Smooth muscle cell (in vitro differentiated cells): ENCODE results near the gene HIPK2. TPM values are rescaled to one million over a fixed set of nuclear protein-coding genes. Genes with fewer than 3 reads are reported as not detected.

Experiments
- DNase-seq: peaks from one replicate; lab custom pipeline; 2025; ENCODE audit not compliant: unreplicated experiment; lab: John Stamatoyannopoulos, UW
- H2AFZ ChIP-seq: fragments of 200-600 bp; sonication (generic); 2 replicates; pipeline ENCODE4 v1.6.0; 2016; ENCODE audit warnings: antibody characterized with exemption, low read depth, mild to moderate bottlenecking
- H3F3A ChIP-seq: fragments of 200-600 bp; sonication (generic); 2 replicates; pipeline ENCODE4 v1.6.0; 2017; ENCODE audit warnings: antibody characterized with exemption, low read depth
- H3K27ac ChIP-seq: fragments of 200-600 bp; sonication (generic); 2 replicates; pipeline ENCODE4 v1.5.1; 2016; ENCODE audit warnings: low read depth, mild to moderate bottlenecking
- H3K27me3 ChIP-seq: fragments of 200-600 bp; sonication (generic); 2 replicates; pipeline ENCODE4 v1.6.1; 2016; ENCODE audit warnings: low read depth, mild to moderate bottlenecking
- H3K36me3 ChIP-seq: fragments of 200-600 bp; sonication (generic); 2 replicates; pipeline ENCODE4 v1.5.1; 2016; ENCODE audit warnings: low read depth
- H3K4me1 ChIP-seq: fragments of 200-600 bp; sonication (generic); 2 replicates; pipeline ENCODE4 v1.5.1; 2016; ENCODE audit warnings: low read depth
- H3K4me2 ChIP-seq: fragments of 200-600 bp; sonication (generic); 2 replicates; pipeline ENCODE4 v1.6.0; 2016; ENCODE audit warnings: mild to moderate bottlenecking
- H3K4me3 ChIP-seq: fragments of 200-600 bp; sonication (generic); 2 replicates; pipeline ENCODE4 v1.5.1; 2016; ENCODE audit warnings: mild to moderate bottlenecking
- H3K79me2 ChIP-seq: fragments of 200-600 bp; sonication (generic); 2 replicates; pipeline ENCODE4 v1.6.0; 2016; ENCODE audit warnings: low read depth, mild to moderate bottlenecking
- H3K9ac ChIP-seq: fragments of 200-600 bp; sonication (generic); 2 replicates; pipeline ENCODE4 v1.6.0; 2016; ENCODE audit warnings: low read depth
- H3K9me3 ChIP-seq: fragments of 200-600 bp; sonication (generic); replicated peaks from 2 replicates; pipeline ENCODE4 v1.5.1; 2016; ENCODE audit warnings: low read depth
- H4K20me1 ChIP-seq: fragments of 200-600 bp; sonication (generic); 2 replicates; pipeline ENCODE4 v1.6.0; 2016; ENCODE audit warnings: low read depth
- CTCF ChIP-seq: fragments of 200-600 bp; sonication (generic); IDR thresholded peaks from 2 replicates; pipeline ENCODE4 v1.5.1; 2017; ENCODE audit warnings: borderline replicate concordance, mild to moderate bottlenecking, antibody characterized with exemption; ENCODE audit not compliant: insufficient read depth, poor library complexity, severe bottlenecking
- WGBS: methylation state at CpG from one replicate; pipeline ENCODE4 v1.1.7; 2016; ENCODE audit warnings: low lambda C conversion rate; 5-methylcytosine and 5-hydroxymethylcytosine counted together
- polyA plus RNA-seq: library from polyadenylated mRNA; unstranded; fragments of >200 nt; fragmentation: Nextera tagmentation; extraction: Ambion mirVana; gene quantifications from 2 replicates; pipeline ENCODE4 v1.2.1, GENCODE V29; 2016
- total RNA-seq: library from RNA; depleted of rRNA; stranded (reverse); fragments of >200 nt; gene quantifications from 2 replicates; pipeline ENCODE4 v1.2.3, GENCODE V29; 2014

HIPK2 gene
- total and polyA plus RNA-seq, 2 experiments from 2014 or later: 3.0 to 11.2 TPM

DNA sequence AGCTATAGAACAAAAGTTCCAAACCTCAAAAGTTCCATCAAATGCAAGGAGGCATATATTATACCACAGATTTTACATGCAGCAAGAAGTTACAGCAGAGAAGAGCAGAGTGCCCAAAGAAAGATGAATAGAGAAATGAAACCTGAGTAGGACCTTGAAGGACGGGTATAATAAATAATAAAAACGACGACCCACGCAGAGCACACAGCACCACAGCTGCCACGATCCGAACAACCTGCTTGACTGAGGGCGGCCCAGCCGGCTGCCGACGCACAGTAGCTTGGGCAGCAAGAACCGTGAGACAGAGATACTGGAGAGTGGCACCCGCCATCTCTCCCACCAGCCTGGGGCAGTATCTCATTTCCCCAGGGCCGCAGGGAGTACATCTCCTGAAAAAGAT lies 79.0 kb downstream of the HIPK2 start:
- H4K20me1 ChIP-seq: peaks cover 68% of the 10 kb centered on the region
- no peak for TF ChIP-seq CTCF

DNA sequence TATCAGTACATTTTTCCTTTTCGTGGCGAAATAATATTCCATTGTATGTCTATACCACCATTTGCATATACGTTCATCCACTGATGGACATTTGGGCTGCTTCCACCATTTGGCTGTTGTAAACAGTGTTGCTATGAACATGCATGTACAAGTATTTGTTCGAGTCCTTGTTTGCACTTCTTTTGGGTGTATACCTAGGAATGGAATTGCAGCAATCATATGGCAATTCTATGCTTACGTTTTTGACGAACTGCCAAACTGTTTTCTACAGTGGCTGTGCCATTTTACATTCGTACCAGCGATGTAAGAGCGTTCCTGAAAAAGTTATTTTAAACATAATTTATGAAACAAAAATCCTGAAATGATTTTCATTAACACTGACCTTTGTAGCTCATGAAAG lies 79.5 kb downstream of the HIPK2 start:
- 97% methylated on average over 9 of the region's 9 CpGs for WGBS
- Histone ChIP-seq H3K36me3 (no peaks in the 10 kb centered on the region), H4K20me1 (peaks cover 72% of the 10 kb centered on the region), H3K9me3 (no peaks in the 10 kb centered on the region), H3K4me2 (no peak overlapping the region), H3F3A (no peaks in the 10 kb centered on the region), H2AFZ (no peak overlapping the region), H3K4me1 (peaks cover 4% of the 10 kb centered on the region), H3K27me3 (no peaks in the 10 kb centered on the region), H3K27ac (no peak overlapping the region), H3K9ac (no peak overlapping the region), H3K4me3 (no peak overlapping the region), H3K79me2 (no peaks in the 10 kb centered on the region)
- no peak for DNase-seq
- TF ChIP-seq CTCF: no peak

More for the DNA sequence above, 79.0 kb downstream of the HIPK2 start:
- H3K9ac ChIP-seq: no peak overlapping the region
- 97% methylated on average over 13 of the region's 13 CpGs for WGBS
- no peaks in the 10 kb centered on the region for H3K36me3 ChIP-seq
- H3K27ac ChIP-seq: no peak overlapping the region
- H3K4me3 ChIP-seq: no peak overlapping the region
- H3K4me1 ChIP-seq: peaks cover 4% of the 10 kb centered on the region
- no peak overlapping the region for H2AFZ ChIP-seq
- no peak overlapping the region for H3K4me2 ChIP-seq
- H3F3A ChIP-seq: no peaks in the 10 kb centered on the region
- H3K79me2 ChIP-seq: no peaks in the 10 kb centered on the region
- H3K9me3 ChIP-seq: no peaks in the 10 kb centered on the region
- DNase-seq: no peak
- H3K27me3 ChIP-seq: no peaks in the 10 kb centered on the region

DNA sequence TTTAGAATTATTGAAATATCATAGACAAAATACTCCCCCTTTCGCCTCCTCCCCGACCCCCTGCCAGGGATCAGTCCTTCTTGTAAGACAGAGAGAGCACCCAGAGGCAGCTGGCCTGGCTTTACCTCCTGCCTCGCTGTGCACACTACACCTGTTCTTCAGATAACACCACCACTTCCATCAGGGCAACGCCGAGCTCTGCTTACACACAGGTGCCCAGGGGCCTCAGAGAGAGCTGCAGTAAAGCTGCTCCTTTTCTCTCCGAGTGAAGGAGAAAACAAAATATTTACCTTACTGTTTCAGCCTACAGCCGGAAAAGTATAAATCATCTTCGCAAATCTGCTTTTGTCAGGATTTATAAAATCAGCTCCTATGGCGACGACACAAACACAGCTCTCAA lies 80.7 kb downstream of the HIPK2 start:
- no peak for DNase-seq
- Histone ChIP-seq H3K4me3 (no peak overlapping the region), H3K9me3 (no peaks in the 10 kb centered on the region), H3K79me2 (no peaks in the 10 kb centered on the region), H3K36me3 (no peaks in the 10 kb centered on the region), H3K27me3 (no peaks in the 10 kb centered on the region), H4K20me1 (peaks cover 82% of the 10 kb centered on the region), H3F3A (no peaks in the 10 kb centered on the region), H3K4me1 (no peaks in the 10 kb centered on the region), H3K9ac (no peak overlapping the region), H3K4me2 (no peak overlapping the region), H3K27ac (no peak overlapping the region), H2AFZ (no peak overlapping the region)
- TF ChIP-seq CTCF: no peak
- 96% methylated on average over 10 of the region's 10 CpGs for WGBS

- Histone ChIP-seq H4K20me1 (peaks cover 87% of the 10 kb centered on the region), H3K79me2 (no peaks in the 10 kb centered on the region), H3K4me2 (no peak overlapping the region), H3K4me3 (no peak overlapping the region), H3K27me3 (no peaks in the 10 kb centered on the region), H3K9me3 (no peaks in the 10 kb centered on the region), H3K36me3 (no peaks in the 10 kb centered on the region), H3K4me1 (no peaks in the 10 kb centered on the region), H3F3A (no peaks in the 10 kb centered on the region), H3K27ac (no peak overlapping the region), H3K9ac (no peak overlapping the region), H2AFZ (no peak overlapping the region)
- DNase-seq: no peak
- WGBS: 61% methylated on average over 4 of the region's 4 CpGs
- no peak for TF ChIP-seq CTCF
Measured at GRCh38 chr7:139696552-139696951, 81.2 kb downstream of the HIPK2 start.
